Jurkat, Clone E6-1 (cell line): ENCODE measurements around the gene POLDIP3. TPM values are rescaled to one million over a fixed set of nuclear protein-coding genes. Genes with fewer than 3 reads are reported as not detected.

Experiments used
- DNase-seq: peaks from one replicate; pipeline ENCODE4 v3.0.0-alpha.2; 2011; ENCODE audit warnings: low read depth, low spot score
- H3K4me3 ChIP-seq: 2 replicates; pipeline ENCODE4 v1.5.1; 2011; ENCODE audit warnings: mild to moderate bottlenecking, low read length, control low read depth, moderate library complexity
- polyA plus RNA-seq: library from polyadenylated mRNA; unstranded; fragments of >200 nt; gene quantifications from one replicate; pipeline ENCODE4 v1.2.1, GENCODE V29; 2012; ENCODE audit warnings: missing spikeins; ENCODE audit not compliant: insufficient read length, insufficient read depth

The POLDIP3 gene, protein sequence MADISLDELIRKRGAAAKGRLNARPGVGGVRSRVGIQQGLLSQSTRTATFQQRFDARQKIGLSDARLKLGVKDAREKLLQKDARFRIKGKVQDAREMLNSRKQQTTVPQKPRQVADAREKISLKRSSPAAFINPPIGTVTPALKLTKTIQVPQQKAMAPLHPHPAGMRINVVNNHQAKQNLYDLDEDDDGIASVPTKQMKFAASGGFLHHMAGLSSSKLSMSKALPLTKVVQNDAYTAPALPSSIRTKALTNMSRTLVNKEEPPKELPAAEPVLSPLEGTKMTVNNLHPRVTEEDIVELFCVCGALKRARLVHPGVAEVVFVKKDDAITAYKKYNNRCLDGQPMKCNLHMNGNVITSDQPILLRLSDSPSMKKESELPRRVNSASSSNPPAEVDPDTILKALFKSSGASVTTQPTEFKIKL
- 110 TPM for polyA plus RNA-seq

DNA sequence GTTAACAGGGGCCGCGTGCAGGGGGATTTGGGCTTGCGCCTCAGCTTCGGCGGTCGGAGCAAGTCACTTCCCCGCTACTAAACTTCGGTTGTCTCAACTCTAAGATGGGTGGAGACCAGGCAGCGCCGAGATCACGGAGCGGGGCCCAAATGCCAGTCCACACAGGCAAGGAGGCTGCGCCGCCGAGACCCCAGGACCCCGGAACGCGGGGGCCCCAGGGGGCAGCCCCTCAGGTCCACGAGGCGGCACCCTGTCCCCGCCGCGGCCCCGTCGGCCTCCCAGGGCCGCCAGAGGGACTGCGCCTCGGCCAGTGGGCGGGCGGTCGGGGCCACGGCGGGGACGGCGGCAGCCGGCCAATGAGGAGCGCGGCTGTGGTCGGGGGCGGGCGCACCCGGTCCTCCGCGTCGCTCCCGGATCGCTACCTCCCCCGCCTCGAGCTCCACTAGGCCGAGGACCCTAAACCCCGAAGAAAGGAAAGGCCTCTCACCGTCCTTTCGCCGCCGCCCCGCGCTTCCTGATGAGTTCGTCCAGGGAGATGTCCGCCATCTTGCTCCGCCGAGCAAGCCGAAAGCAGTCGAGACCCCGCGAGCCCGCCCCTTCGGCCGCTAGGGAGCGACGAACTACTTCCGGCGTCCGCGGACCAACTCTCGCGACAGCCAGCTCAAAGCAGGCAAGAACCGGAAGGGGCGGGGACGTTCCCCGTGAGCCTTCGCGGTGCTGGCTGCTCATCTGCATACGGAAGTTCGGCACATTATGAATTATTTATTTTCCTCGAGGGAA is at the start of gene POLDIP3:
TSS of gene POLDIP3 (minus strand) at position 572 of the 780 bp plus-strand sequence. CDS start at position 546, 26 bp downstream.
- peak within 1 kb of the TSS; percentile 65 for H3K4me3 ChIP-seq
- DNase-seq = peak; percentile 97

DNA sequence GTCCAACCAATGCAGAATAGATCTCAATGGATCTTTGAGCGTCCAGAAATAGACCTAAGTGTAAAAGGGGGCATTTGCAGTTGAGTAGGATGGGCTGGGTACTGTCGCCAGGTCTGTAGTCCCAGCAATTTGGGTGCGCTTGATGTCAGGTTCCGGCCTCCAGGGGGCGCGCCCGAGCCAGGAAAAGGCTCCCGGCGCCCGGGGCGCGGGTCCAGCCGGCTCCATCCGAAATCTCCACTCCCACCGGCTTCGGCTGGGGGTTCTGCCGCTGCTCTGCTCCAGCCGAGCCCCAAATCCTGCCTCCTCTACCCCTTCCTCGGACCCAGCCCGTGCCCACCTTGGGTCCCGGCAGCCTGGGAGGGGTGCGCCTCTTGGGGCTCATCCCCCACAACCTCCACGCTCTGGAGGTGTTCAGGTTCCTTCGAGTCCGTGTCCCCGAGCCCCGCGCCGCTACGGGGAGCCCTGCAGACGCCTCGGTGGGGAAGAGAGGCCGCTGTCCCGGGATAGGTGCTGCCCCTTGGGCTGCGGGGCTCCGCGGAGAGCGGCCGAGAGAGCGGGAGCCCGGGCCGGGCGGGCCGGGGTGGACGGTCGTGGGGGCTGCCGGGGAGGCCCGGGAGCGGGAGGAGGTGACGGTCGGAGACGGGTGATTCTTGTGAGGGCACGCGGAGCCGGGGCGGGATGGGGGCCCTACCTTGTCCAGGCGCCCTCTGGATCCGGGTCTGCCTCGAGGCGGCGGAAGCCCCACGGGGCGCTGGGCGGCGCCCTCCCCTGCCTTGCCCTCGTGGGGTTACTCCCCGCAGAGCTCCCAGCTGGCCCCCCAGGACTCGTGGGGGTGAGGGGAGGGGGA is 47.5 kb upstream of the POLDIP3 start:
- DNase-seq = no peak
- H3K4me3 ChIP-seq = peak overlapping the region; percentile 43

DNA sequence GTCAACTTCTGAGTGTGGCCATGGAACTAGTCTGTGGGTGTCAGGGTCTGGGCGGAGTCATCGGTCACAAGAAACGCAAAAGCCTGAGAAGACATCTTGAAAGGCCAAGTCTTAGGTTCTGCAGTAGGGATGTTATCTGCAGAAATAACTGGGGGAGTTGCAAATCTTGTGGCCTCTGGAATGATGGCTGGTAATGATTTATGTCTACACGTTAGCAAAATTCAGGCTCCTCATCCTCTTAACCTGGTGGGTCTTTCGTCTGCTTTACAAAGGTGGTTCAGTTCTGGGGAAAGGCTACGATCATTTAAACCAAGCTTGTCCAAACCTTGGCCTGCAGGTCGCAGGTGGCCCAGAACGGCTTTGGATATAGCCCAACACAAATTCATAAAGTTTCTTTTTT is 41.9 kb upstream of the POLDIP3 start:
- no peak for DNase-seq

DNA sequence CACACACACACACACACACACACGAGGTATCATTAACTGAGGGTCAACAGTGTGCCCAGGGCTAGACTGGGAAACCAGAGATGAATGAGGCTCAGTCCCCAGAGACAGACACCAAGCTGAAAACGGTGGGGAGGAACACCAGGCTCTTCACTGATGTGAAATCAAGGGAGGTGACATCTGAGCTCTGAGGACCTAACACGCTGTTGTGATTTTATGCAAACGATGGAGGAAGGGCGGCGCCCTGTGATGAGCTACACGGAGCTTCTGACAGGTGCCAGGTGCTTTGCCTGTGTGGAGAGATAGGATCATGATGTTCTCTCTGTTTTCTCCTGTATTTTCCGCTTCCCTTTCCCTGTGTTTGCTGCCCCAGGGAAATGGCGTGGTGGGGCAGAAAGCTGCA is 41.0 kb upstream of the POLDIP3 start:
- no peak for DNase-seq
- no peak overlapping the region for H3K4me3 ChIP-seq

More for the DNA sequence above, 41.9 kb upstream of the POLDIP3 start:
- no peak overlapping the region for H3K4me3 ChIP-seq

DNA sequence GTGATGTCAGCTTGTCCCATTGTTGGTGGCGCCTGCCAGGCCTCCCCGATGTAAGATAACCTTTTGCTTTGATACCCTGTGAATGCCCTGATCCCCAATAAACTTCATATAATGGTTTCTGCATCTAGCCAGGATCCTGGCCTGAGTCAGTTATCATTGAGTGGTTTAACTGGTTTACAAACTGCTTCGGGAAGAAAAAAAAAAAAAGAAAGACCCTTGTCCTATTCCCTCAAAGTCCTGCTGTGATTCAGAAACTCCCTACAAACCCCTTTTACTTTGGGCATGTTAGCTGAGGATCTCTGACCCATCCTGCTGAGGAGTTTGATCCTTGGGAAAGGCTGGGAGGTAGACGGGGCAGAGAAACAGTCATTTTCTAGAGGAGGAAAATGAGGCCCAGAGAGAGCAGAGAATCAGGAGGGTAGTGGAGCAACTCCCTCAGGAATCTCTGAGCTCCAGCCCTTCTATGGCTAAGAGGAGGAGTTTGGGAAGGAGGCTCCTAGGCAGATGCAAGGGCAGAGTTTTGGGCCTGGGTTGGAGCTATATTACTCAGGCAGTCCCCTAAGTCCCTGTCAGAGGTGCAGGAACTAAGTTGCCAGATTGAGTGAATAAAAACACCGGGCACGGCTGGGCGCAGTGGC is 39.9 kb upstream of the POLDIP3 start:
- no peak overlapping the region for H3K4me3 ChIP-seq
- no peak for DNase-seq

DNA sequence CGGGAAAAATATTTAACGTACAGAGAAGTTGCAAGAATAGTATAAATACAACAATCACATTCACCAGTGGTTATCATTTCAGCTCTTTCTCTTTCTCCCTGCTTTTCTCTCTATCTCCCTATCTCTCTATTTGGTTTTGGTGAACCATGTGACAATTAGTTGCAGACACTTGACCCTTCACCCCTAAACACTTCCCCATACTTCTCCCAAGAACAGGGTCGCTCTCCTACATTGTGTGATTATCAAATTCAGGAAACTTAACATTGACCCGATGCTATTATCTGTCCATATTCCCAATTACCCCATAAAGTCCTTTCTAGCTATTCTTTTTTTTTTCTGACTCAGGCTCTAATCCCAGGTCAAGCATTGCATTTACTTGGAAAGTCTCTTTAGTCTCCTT is 39.3 kb upstream of the POLDIP3 start:
- no peak for DNase-seq
- H3K4me3 ChIP-seq = no peak overlapping the region

DNA sequence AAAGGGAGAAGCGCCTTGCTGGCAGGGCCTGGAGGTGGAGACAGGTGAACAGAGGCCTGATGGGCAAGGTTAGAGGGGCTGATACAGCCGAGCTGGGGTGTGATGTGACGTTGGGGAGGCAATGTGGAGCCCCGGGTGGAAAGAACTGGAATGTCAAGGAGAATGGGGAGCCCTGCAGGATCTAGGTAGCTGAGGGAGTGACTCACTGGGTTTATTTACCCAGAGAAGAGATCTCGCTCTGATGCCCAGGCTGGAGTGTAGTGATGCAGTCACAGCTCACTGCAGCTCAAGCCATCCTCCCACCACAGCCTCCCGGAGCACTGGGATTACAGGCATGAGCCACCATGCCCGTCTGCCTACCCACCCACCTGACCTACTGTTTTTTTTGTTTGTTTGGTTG is 36.5 kb upstream of the POLDIP3 start:
- H3K4me3 ChIP-seq = no peak overlapping the region
- DNase-seq = no peak

DNA sequence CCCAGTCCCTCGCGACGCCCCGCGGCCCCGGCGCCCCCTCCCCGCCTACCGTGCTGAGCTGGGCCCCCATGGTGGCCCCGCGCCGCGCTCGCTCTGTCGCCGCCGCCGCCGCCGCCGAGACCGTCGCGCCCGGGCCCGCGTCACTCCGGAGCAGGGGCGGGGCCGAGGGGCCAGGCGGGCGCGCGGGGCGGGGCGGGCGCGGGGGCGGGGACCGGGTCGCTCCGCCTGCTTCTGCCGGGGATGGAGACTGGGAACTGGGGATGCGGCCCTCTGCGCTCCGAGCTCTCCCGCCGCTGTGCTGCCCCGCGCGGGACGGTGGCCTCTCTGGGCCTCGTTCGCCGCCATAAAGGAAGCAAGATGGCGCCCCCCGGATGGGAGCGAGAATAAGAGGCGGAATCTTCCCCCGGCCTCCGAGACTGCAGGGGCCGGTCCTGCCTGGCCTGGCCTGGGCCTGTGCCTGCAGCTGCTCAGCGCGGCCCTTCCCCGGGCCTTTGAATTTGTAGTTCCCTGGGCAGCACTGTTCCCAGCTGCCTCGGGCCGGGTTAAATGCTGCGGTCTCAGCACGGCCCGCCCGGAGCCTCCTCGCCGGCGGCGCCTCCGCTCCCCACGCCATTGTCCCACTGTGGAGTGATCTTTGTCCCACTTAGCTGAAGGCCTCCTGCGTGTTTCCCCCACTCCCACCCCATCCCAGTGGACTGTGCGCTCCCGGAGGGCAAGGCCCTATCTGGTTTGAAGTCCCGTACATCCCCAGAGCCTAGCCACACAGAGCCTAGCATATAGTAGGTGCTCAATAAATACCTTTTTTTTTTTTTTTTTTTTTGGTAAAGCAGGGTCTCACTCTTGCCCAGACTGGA is 34.8 kb upstream of the POLDIP3 start, which contains the start of gene CYB5R3:
TSS of gene CYB5R3 (minus strand) at position 147 of the 854 bp plus-strand sequence. CDS start at position 70, 77 bp downstream.
- H3K4me3 ChIP-seq = peak within 1 kb of the TSS; percentile 75
- DNase-seq = peak; percentile 53

DNA sequence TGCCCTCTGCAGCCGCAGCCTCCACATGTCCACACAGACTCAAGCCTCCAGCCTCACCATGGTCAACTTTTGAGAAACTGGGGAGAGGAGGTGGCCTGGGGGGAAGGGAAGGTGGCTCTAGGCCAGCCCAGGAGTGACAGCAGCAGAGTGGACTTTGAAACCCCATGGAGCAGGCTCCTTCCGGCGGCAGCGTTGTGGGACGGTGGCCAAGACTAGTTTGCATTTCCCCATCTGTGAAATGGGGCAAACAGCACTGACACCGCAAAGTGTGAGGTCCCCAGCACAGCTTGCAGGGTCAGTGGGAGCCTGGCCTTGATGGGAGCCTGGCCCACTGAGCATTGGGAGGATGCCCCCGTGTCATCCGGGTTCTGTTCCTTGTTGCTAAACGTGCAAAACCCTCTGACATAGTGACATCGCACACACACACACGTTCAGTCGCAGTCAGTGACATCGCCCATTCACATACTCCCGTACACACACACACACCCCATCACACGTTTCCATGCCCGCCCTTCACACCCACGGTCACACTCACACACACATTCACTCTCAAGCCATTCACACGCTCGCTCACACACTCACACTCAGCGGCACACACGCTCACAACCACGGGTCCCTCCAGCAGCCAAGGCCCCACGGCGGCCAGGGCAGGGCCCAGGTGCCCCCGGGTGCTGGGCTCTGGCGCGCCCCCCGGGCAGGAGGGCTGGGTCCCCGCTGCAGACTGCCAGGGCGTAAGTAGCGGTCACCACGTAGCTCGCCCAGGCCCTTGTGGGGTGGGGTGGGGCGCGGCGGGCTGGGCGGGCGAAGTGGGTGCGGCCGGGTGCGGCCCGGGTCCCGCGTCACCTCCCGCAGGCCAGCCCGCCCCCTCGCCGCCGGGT is 33.9 kb upstream of the POLDIP3 start:
- peak; percentile 44 for DNase-seq
- peak overlapping the region; percentile 75 for H3K4me3 ChIP-seq

DNA sequence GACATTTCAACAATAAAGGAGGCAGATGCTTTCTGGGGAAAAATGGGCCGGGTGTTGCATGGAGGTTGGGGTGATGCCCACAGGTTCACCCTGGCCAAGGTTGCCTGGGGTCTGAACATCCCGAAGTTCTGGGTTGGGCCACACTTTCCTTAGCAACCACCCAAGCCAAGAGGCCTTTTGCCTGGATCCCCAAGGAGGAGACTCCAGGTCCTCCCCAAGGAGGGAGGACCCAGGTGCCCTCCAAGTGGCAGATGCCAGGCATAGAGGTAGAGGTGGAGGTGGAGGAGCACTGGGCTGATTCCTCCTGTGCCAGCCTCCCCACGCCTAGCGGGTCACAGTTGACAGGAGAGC is 33.3 kb upstream of the POLDIP3 start:
- peak overlapping the region; percentile 75 for H3K4me3 ChIP-seq
- no peak for DNase-seq

DNA sequence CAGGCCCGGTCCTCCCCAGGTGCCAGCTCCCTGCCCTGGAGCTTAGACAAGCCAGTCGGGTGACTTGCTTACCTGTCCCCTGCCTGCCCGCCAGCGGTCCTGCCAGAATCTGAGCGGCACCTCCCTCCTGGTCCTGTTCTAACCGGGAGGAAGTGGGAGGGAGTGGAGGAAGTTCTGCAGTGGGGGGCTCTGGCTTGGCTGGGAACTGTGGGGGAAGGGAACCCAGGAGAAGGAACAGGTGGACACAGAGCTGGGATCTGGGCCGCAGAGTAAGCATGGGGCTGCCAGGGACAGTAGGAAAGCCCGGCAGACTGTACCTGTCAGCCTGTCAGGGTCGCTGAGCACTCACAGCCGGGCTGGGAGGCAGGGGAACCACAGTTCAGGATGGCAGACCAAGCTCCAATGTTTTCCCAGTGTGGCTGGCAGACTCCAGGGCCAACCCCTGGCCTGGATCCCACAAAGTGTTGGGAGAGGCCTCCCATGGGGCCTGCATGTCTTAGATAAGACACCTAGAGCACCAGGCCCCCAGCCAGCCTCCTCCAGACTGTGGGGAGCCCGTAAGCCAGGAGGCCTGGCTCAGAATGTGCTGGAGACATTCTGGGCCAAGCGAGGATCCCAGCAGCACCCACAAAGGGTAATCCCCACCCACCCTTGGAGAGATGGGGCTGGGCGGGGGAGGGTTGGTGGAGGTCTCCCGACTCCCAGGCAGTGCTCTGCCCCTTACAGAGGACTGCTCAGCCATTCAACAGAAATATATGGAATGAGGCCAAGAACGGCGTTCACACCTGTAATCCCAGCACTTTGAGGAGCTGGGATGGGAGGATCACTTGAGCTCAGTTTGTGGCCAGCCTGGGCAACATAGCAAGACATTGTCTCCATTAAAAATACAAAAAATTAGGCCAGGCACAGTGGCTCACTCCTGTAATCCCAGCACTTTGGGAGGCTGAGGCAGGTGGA is 32.2 kb upstream of the POLDIP3 start:
- H3K4me3 ChIP-seq = no peak overlapping the region
- DNase-seq = no peak

DNA sequence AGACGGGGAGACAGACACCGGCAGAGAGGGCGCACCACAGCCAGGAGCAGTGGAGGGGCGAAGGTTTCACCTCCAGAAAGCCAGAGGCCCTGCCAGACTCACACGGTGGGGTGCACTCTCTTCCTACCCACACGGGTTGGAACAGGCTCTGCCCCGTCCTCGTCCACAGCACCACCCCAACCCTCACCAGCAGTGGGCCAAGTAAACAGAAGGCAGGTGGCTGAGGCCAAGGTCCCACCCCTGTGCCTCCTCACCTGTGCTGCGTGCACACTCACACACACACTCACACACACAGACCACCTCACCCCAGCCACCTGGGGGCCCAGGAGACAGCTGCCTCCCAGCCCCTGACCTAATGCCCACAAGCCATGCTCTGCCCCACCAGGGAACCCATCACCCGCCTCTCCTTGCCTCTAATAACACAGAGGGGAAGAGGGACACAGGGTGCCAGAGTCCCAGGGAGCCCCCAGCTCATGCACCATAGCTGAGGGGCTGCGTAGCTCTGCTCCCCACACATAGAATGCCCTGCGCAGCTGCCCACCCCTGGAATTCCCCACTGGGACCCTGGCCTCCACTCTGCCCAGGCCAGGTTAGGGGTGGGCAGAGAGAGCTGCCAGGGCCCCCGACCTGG is 31.4 kb upstream of the POLDIP3 start:
- no peak overlapping the region for H3K4me3 ChIP-seq
- no peak for DNase-seq

DNA sequence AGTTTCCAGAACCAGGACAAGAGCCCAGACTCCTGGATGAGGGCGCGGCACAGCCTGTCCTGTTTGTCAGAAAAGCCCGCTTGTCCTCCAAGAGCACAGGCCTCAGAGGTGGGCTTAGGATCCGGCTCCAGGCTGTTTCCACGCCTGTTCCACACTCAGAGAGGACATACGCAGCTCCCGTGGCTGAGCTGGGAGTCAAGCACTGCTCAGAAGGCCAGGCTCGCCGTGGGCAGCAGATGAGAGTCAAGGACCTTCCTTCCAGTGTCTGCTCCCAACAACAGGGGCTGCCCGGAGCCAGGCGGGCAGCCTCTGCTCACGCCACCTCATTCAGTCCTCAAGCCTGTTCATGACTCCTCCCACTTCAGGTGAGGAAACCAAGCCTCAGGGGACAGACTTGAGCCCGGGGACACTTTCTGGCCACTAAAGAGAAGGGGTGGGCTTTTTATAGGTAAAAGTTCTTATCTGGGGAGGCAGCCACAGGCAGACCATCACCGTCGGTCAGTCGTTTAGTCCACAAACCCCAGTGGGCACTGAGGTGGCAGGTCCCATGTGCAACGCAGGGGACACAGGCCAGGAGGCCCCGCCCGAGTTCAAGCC is 30.8 kb upstream of the POLDIP3 start:
- DNase-seq = no peak
- no peak overlapping the region for H3K4me3 ChIP-seq

DNA sequence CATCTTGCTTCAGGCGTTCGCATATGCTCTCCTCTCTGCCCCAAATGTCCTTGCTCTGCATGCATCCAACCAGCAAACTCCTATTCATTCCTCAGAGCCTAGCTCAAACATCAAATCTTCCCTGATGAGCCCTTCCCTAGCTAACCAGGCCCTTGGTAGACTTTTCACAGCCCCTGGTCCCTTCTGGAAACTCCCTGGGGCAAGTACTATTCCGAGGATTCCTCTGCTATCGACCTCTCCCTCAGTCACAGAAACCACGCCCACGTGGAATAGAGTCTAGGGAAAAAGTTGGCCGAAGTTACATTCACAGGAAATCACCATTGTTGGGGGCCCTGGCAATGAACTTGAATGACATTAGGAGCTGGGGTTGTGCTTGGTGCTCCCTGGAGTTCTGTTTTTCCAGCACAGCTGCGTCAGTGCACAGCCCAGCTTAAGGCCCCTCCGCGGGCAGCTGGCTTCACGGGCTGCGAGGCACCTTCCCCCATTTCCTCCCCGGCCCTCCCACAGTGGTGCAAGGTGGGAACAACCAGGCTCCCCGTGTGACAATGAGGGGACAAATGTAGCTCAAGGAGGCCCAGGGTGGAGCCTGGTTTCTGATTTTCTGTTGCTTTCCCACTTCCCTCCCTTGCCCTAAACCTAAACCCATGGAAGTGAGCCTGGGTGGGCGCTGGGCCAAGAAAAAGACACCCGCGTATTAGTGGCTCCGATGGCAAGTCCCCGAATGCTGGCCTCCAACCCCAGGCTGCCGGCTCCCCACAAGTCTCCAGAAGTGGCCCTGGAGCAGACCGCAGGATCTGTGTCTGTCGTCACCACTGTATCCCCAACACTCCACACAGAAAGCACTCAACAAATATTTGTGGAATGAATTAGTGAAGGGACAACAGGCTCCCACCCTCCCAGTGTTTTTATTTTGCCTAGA is 30.0 kb upstream of the POLDIP3 start:
- H3K4me3 ChIP-seq = no peak overlapping the region
- DNase-seq = no peak
